Fibroblast of lung (primary cell): ENCODE data around the gene IGFL1. TPM values are rescaled to one million over a fixed set of nuclear protein-coding genes. Genes with fewer than 3 reads are reported as not detected.
"Not testable (repeated sequence)": the region's sequence is repeated elsewhere in the genome, so short reads cannot be mapped to it uniquely, and the experiment has no call there.

Source experiments
- DNase-seq, 2 donors: peaks; one replicate each; pipeline versions ENCODE4 v3.0.0 to v3.0.0-alpha.2; 2010; ENCODE audit warnings: low read depth in 2 of 2
- H2AFZ ChIP-seq: 2 replicates; pipeline ENCODE4 v1.5.1; 2012; ENCODE audit warnings: low read length, control low read depth, inconsistent platforms
- H3K27ac ChIP-seq: 2 replicates; pipeline ENCODE4 v1.5.1; 2011; ENCODE audit warnings: low read length, control low read depth; ENCODE audit not compliant: insufficient read depth
- H3K27me3 ChIP-seq: 2 replicates; pipeline ENCODE4 v1.5.1; 2011; ENCODE audit warnings: mild to moderate bottlenecking, low read length; ENCODE audit not compliant: control insufficient read depth, insufficient read depth
- H3K36me3 ChIP-seq: 2 replicates; pipeline ENCODE4 v1.5.1; 2011; ENCODE audit warnings: low read length; ENCODE audit not compliant: control insufficient read depth, insufficient read depth
- H3K4me1 ChIP-seq: 2 replicates; pipeline ENCODE4 v1.5.1; 2011; ENCODE audit warnings: low read length; ENCODE audit not compliant: control insufficient read depth, insufficient read depth; ENCODE audit errors: extremely low read depth
- H3K4me2 ChIP-seq: 2 replicates; pipeline ENCODE4 v1.5.1; 2011; ENCODE audit warnings: low read length, control low read depth; ENCODE audit not compliant: insufficient read depth; ENCODE audit errors: extremely low read depth
- H3K4me3 ChIP-seq, 4 experiments: fragments of 200-600 bp in 1 of 4; sonication (generic) in 1 of 4; replicated peaks in 1 of 4; 2 replicates each; pipeline ENCODE4 v1.5.1; 2011 to 2016; ENCODE audit warnings: low read length in 4 of 4, low read depth in 3 of 4, mild to moderate bottlenecking in 3 of 4, control low read depth in 2 of 4, inconsistent platforms in 1 of 4, mixed read lengths in 1 of 4; ENCODE audit not compliant: insufficient read depth in 1 of 4; ENCODE audit errors: control extremely low read depth in 1 of 4
- H3K79me2 ChIP-seq: 2 replicates; pipeline ENCODE4 v1.5.1; 2012; ENCODE audit warnings: mild to moderate bottlenecking, low read length, inconsistent platforms; ENCODE audit not compliant: control insufficient read depth, insufficient read depth
- H3K9ac ChIP-seq: 2 replicates; pipeline ENCODE4 v1.5.1; 2011; ENCODE audit warnings: mild to moderate bottlenecking, low read length, control low read depth; ENCODE audit not compliant: insufficient read depth
- H3K9me3 ChIP-seq: 2 replicates; pipeline ENCODE4 v1.5.1; 2012; ENCODE audit warnings: low read depth, low read length; ENCODE audit not compliant: control insufficient read depth, insufficient read depth
- H4K20me1 ChIP-seq: 2 replicates; pipeline ENCODE4 v1.5.1; 2011; ENCODE audit warnings: low read length; ENCODE audit not compliant: control insufficient read depth, insufficient read depth; ENCODE audit errors: extremely low read depth
- EZH2 ChIP-seq: IDR thresholded peaks from 2 replicates; pipeline ENCODE4 v1.5.1; 2012; ENCODE audit warnings: low read length, control low read depth, mild to moderate bottlenecking; ENCODE audit errors: missing control alignments
- polyA plus RNA-seq, 2 donors: library from polyadenylated mRNA; depleted of rRNA in 1 of 2; stranded (reverse) in 1 of 2; unstranded in 1 of 2; fragments of >200 nt; gene quantifications; 2 replicates each; pipeline ENCODE4 v1.2.1, GENCODE V29; 2011 to 2012; ENCODE audit warnings: missing spikeins in 1 of 2
- total RNA-seq: library from RNA; depleted of rRNA; stranded (reverse); fragments of >200 nt; gene quantifications from 2 replicates; pipeline ENCODE4 v1.2.1, GENCODE V29; 2014
- TF ChIP-seq, protein P1 (sequence below), 2 donors: IDR thresholded peaks in 1 of 2; conservative IDR thresholded peaks in 1 of 2; 1 replicate in 1 of 2; 2 replicates in 1 of 2; pipeline ENCODE4 v1.5.1; 2011 to 2012; ENCODE audit warnings: low read length in 2 of 2, control low read depth in 1 of 2, inconsistent platforms in 1 of 2, low read depth in 1 of 2, mild to moderate bottlenecking in 1 of 2

The IGFL1 gene
- total and polyA plus RNA-seq, 2 donors (not counting 1 experiment from before 2014, with no cell fraction given), result not detected

GRCh38 chr19:46256855-46257254 lies 27.3 kb downstream of the IGFL1 start:
- Histone ChIP-seq H3K4me1 (no peaks in the 10 kb centered on the region), H3K79me2 (no peaks in the 10 kb centered on the region)

GRCh38 chr19:46261501-46261900 lies 32.0 kb downstream of the IGFL1 start:
- H3K27me3 ChIP-seq, result not testable (repeated sequence)

More at GRCh38 chr19:46256855-46257254, 27.3 kb downstream of the IGFL1 start:
- Histone ChIP-seq H3K27ac (no peak overlapping the region), H2AFZ (no peak overlapping the region), H3K36me3 (no peaks in the 10 kb centered on the region), H3K9me3 (no peaks in the 10 kb centered on the region), H4K20me1 (no peaks in the 10 kb centered on the region), H3K4me3 (no peak overlapping the region), H3K27me3 (peaks cover 4% of the 10 kb centered on the region), H3K4me2 (no peak overlapping the region), H3K9ac (no peak overlapping the region)
- DNase-seq, result peak in 1 of 2 donors; percentile 53
- TF ChIP-seq, protein P1, sequence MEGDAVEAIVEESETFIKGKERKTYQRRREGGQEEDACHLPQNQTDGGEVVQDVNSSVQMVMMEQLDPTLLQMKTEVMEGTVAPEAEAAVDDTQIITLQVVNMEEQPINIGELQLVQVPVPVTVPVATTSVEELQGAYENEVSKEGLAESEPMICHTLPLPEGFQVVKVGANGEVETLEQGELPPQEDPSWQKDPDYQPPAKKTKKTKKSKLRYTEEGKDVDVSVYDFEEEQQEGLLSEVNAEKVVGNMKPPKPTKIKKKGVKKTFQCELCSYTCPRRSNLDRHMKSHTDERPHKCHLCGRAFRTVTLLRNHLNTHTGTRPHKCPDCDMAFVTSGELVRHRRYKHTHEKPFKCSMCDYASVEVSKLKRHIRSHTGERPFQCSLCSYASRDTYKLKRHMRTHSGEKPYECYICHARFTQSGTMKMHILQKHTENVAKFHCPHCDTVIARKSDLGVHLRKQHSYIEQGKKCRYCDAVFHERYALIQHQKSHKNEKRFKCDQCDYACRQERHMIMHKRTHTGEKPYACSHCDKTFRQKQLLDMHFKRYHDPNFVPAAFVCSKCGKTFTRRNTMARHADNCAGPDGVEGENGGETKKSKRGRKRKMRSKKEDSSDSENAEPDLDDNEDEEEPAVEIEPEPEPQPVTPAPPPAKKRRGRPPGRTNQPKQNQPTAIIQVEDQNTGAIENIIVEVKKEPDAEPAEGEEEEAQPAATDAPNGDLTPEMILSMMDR (conservative IDR thresholded peaks at IDR 0.05 in 1 of 2, IDR thresholded peaks at IDR 0.05 in 1 of 2; ENCODE audit: low read depth in 1 of 2, low read length in 2 of 2), result no peak
- TF ChIP-seq EZH2, result no peak

GRCh38 chr19:46262684-46263296 lies 33.2 kb downstream of the IGFL1 start:
- H3K4me1 ChIP-seq, H3K4me2 ChIP-seq, H2AFZ ChIP-seq, H3K79me2 ChIP-seq, H4K20me1 ChIP-seq, H3K36me3 ChIP-seq, H3K27ac ChIP-seq, H3K4me3 ChIP-seq, H3K9me3 ChIP-seq, H3K9ac ChIP-seq, H3K27me3 ChIP-seq: not testable (repeated sequence)
- peak; percentile 12 to 90 for DNase-seq

More at GRCh38 chr19:46261501-46261900, 32.0 kb downstream of the IGFL1 start:
- not testable (repeated sequence) for H3K9me3 ChIP-seq, H3K36me3 ChIP-seq, H3K9ac ChIP-seq, H3K79me2 ChIP-seq, H3K4me3 ChIP-seq, DNase-seq, H3K27ac ChIP-seq, H3K4me2 ChIP-seq, H2AFZ ChIP-seq, H4K20me1 ChIP-seq, H3K4me1 ChIP-seq

- H3K36me3 ChIP-seq, H3K9me3 ChIP-seq, H3K9ac ChIP-seq, H3K27me3 ChIP-seq, H2AFZ ChIP-seq, H3K4me2 ChIP-seq, H3K27ac ChIP-seq, H3K4me3 ChIP-seq, DNase-seq, H4K20me1 ChIP-seq, H3K79me2 ChIP-seq, H3K4me1 ChIP-seq: not testable (repeated sequence)
Measured at GRCh38 chr19:46264801-46265200, 35.3 kb downstream of the IGFL1 start.
